GM19452 (cell line): ENCODE measurements around the gene LRRC4.

ENCODE experiments used
- ATAC-seq: cut with Tn5 transposase; IDR thresholded peaks from one replicate; pipeline ENCODE4 v1.9.1; 2021; ENCODE audit not compliant: unreplicated experiment

Gene LRRC4

DNA sequence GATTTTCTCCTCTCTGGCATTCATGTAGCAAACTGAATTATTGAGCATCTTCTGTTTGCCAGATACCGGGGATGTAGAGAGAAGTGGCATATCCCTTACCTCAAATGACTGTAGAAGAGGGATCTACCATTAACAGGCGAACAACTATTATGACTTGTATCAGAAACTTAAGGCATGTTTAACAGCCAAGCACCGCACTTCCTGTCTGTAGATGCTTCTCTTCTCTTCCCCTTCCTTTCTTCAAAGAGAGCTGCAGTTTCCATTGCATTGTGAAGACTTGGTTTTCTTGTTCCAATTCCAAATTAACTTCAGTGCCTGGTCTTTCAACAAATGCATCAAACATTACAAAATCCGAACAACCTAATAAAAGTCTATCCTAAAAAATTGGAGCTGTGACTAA is 49.3 kb downstream of the LRRC4 start:
- ATAC-seq: no peak

DNA sequence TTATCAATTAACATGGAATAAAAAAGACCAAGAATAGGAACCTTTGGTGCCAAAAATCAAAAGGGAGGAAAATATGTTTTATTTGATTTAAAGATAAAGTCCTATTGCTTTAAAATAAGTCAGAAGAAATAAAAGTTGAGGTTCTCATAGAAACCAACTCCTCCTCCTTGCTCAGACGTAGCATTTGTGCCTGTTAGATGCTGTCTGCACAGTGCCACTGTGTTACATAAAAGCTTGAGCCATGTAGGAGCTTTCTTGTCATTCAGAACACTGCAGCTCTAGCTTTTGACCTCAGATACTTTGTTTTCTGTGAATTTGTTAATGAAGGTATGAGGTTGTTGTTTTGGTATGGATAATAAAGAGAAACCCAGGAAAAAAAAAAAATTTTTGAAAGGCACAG is 50.3 kb downstream of the LRRC4 start:
- ATAC-seq: no peak

DNA sequence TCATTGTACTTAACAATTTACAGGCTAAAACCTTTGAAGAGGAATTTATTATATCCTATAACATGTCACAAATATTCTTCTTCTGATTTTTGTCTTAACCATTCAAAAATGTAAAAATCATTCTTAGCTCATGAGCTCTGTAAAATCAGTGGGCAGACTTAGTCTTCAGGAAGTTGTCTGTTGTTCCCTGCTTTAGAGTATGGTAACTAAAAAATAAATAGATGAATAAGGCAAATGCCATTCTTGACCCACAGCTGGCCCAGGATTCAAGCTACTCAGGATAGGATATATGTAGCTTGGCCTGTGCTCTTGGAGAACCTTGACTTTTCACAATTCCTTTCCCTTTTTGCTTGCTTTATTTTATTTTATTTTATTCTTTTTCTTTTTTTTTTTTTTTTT is 51.5 kb downstream of the LRRC4 start:
- ATAC-seq: no peak

DNA sequence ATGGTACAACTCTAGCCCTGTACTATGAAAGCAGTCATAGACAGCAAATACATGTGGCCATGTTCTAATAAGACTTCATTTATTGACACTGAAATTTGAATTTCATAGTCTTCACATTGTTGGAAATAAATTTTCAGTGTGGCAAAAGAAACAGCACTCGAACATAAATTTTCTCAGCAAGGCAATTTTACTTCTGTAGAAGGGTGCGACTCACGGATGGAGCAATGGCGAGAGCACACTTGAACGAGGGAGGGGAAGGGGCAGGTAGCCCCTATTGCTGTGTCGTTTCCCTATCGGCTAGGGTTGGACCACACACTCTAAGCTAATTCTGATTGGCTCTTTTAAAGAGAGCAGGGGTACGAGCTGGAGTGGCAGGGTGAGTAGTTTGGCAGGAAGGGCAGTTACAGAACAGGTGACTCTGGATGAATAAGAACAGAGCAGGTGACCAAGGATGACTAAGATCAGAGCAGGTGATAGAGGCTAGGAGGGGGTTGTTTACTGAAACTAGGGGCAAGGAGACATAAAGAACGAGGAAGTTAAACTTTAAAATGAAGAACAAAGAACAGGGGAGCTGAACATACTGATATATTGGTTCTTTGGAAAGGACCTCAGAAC is 52.0 kb downstream of the LRRC4 start:
- no peak for ATAC-seq

DNA sequence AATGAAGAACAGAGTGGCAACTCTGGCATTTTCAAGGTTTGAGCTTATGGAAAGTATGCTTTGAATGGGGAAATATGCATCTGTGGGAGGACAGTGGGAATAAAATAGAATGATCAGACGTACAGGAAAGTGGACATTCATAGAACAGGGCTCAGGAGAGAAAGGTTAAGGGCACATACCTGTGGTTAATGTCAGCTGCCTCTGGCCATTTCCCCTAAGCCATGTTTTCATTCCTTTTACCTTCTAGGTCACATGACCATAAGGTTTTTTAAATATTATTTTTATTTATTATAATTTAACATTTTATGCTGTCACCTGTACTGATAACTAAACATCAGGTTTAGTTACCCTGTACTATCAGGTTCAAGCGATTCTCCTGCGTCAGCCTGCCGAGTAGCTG is 52.8 kb downstream of the LRRC4 start:
- ATAC-seq: no peak
